Activated CD4-positive, alpha-beta T cell treated with anti-CD3 and anti-CD28 coated beads for 1 hour (primary cell): Measurements from ENCODE around the gene KATNIP.
A peak's percentile ranks its signal among the peaks of the same experiment; 100 is the strongest.

ENCODE experiments used
- DNase-seq: peaks from one replicate; pipeline ENCODE4 v3.0.0-alpha.2; 2020

KATNIP gene

GRCh38 chr16:27549746-27550581, at the start of gene KATNIP, which contains the start of gene GTF3C1:
Gene KATNIP (plus strand): TSS chr16:27550144. CDS start chr16:27550171, 27 bp downstream.
Gene GTF3C1 (minus strand): TSS chr16:27549913. CDS start chr16:27549890, 23 bp downstream.
- DNase-seq = peak; percentile 100

DNA sequence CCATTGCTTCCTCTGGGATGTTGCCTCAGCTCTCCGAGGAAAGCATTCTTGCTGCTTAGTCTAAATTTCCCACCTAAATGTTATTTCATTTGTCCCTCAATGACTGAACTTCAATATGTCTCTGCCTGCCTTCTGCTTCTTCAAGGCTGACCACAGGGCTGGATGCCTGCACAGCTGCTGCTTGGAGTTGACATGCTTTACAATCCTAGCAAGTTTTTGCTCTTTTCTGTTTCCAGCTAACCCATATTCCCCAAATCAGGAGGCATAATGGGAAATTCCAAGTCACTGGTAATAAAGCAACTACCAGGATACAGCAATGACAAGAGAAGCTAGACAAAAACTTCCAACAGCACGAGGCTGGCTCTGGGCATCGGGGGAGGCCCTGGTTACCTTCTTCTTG, 49.1 kb upstream of the KATNIP start:
- DNase-seq = no peak

GRCh38 chr16:27503662-27504061, 46.3 kb upstream of the KATNIP start:
- no peak for DNase-seq

DNA sequence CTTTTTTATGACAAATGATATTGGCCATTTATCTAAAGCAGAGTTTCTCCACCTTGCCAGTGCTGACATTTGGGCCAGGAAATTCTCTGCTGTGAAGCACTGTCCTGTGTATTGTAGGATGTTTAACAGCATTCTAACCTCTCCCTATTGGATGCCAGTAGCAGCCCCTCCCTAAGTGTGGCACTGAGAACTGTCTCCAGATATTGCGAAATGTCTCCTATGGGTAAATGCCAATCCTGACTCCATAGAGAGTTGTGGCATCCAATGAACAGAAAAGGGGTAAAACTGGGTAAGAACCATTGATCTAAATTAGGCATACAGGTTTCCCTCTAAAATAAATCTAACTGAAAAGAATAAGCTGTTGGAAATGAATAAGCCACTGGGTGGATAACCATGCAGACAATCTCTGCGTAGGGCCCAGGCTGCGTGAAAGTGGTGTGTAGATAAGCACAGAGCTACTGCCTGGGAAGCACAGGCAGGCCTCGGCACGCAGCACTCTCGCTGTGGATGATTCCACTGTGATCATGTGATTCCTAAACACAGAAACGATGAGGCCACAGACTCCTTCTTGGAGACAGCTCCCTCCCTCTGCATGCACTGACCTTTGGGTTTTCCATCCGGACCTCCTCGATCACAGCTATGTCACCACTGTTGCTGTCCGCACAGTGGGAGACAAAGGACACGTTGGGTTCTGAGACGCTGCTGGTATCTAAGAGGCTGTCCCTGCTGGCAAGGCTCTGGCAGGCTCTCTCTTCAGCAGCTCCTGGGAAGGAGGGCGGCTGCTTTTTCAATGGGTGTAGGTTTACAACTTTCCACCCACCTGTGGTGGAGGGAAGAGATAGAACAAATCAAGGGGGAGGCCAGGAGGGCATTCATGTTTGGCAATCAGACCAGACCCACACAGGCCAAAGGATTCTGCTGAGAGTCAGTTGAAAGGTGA, 44.4 kb upstream of the KATNIP start:
- DNase-seq = no peak

DNA sequence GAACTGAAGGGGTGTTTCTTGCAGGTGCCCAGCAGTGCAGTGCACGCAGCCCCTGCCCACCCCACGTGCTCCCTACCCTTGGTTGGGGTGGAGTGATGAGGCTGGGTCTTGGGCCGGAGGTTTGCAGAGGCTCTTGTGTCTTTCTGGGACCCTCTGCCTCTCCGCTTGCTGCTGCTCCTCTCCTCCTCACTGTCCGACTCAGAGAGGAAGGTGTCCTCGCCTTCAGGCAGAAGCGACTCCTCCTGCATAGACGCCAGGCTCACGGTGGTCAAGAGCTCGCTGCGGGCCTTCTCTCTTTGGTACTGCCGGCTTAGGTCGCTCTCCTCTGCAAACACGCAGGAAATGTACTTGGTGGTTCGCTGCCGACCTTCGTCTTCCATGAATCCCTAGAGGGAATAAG, 43.2 kb upstream of the KATNIP start:
- no peak for DNase-seq

GRCh38 chr16:27508476-27508875, 41.5 kb upstream of the KATNIP start:
- no peak for DNase-seq

DNA sequence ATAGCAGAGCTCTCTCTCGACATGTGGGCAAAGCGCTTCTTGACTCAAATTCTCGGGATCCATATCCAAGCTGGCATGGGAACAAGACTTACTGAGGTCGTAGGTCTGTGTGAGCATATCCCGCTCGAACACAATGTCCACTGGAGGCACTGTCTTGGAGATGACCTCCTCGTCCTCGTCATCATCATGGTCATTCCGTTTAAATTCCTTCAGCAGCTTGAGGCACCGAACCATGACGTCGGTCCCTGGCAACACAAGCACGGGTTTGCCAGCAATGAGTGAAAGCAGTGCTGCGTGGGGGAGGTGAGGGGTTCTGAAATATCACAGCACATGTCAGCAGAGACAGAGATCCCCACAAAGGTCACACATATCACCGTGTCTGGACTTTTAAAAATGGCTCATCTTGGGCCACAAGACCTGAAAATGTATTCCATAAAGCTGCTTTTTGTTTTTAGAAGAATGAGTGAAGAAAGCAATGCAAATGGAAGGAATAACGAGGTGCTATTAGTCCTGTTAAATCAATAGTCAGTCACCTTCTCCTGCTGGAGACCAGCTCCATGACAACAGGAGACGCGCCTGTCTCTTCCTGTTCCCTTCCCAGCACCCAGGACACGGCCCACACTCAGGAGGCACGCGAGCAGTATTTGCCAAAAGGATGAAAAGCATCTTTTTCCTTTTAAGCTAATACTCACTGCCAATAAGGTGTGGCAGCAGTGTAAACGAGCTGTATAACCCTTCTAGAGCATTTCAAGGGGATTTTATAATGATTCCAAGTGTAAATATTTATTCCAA, 38.1 kb upstream of the KATNIP start:
- DNase-seq = no peak

GRCh38 chr16:27514806-27515205, 35.1 kb upstream of the KATNIP start:
- no peak for DNase-seq

- no peak for DNase-seq
Measured at GRCh38 chr16:27515874-27516353, 34.0 kb upstream of the KATNIP start.

DNA sequence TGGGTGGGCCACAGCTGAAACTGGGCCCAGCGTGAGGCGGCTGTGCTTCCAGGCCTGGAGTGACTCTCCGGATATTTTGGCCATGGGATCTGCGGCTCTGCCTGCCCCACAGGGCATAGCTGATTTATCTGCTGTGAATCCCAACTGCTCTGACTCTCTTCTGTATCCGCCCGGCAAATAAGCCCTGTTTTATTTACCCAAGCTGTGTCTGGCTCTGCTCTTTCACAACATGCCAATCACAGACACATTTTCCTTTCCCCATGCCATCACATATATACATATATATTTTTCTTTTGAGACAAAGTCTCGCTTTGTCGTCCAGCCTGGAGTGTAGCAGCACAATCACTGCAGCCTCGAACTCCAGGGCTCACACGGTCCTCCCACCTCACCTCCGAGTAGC, 33.6 kb upstream of the KATNIP start:
- no peak for DNase-seq

DNA sequence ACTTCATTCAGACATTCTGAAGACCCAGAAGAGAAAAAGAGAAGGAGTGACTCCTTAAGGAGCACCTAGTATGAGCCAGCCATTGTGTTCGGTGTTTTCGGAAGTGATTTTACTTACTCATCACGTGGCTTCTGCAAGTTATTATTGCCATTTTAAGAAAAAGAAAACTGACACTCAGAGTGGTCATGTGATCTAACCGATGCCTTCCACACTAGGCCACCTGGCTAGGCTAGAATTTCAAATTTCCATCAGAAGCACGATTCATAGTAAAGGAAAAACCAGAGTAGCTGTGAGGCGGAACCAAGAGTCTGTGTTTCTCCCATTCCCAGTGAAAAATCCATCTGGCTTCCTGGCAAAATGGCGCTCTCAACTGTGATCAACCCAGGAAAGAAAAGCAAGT, 32.3 kb upstream of the KATNIP start:
- no peak for DNase-seq

DNA sequence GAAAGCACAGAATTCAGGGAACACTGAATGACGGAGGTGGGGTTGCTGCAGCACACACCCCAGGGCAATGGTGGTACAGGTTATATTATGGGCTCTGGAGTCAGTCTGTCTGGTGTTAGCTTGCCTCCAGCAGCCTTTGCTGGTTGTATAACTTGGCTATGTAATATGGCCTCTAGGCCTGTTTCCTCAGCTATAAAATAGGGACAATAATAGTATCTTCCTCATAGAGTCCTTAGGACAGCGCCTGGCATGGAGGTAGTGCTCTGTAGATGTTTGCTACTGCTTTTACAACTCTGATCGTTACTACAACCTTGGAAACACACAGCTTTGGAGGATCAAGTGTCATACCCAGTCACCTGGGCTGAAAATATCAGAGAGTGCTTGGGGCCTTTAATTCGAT, 31.7 kb upstream of the KATNIP start:
- DNase-seq = no peak

GRCh38 chr16:27520982-27521673, 28.8 kb upstream of the KATNIP start:
- DNase-seq = no peak

DNA sequence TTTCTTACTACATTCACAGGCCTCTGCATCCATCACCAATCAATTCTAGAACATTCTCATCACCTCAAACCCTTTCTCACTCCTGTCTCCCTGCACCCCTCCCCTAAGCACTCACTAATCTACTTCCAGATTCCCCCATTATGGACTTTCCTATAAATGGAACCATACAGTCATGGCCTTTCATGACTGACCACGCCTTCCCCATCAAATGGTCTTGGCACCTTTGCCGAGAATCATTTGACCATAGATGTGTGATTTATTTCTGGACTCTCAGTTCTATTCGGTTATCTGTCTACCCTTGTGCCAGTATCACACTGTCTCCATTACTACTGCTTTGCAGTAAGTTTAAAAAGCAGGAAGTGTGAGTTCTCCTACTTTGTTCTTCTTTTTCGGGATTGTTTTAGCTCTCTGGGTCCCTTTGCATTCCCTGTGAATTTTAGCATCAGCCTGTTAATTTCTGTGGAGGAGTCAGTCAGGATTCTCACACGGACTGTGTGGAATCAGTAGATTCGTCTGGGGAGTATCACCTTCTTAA, 27.7 kb upstream of the KATNIP start:
- DNase-seq = no peak

GRCh38 chr16:27526180-27526579, 23.8 kb upstream of the KATNIP start:
- no peak for DNase-seq

- DNase-seq = no peak
Measured at GRCh38 chr16:27528294-27528693, 21.6 kb upstream of the KATNIP start.

DNA sequence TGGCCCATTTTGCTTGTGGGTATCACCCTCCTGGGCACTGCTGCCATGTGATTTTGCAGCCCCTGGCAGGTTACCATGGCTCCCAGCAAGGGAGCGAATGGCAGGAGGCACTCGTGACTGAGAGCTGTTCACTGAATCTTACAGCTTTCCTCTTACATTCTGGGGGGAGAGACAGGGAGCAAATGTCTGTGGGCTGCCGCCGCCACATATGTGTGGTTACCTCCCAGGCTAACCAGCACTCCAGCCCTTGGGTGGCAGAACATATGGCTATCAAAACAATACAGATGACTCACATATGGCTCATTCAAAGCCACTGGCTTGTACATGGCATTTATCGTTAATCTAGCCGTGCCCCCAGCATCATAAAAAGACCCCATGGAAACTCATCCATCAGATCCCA, 20.0 kb upstream of the KATNIP start:
- no peak for DNase-seq

DNA sequence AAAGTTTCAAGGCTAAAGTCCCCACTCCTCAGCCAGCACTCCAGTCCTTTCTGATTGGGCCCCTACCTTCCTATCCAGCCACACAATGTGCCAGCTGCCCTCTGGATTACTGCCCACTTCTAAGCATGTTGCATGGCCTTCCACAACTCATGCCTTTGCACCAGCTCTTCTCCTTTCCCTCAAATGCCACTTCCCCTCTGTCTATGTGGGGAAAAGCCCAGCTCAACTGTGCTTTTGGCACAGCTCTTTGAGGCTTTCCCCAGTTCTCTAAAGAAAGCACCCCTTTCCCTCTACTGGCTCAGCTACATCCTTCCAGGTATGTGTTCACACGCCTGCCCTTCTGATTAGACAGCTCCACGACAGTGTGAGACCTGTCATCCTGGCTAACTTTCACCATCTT, 18.8 kb upstream of the KATNIP start:
- no peak for DNase-seq

GRCh38 chr16:27531826-27532800, 17.8 kb upstream of the KATNIP start:
- no peak for DNase-seq

DNA sequence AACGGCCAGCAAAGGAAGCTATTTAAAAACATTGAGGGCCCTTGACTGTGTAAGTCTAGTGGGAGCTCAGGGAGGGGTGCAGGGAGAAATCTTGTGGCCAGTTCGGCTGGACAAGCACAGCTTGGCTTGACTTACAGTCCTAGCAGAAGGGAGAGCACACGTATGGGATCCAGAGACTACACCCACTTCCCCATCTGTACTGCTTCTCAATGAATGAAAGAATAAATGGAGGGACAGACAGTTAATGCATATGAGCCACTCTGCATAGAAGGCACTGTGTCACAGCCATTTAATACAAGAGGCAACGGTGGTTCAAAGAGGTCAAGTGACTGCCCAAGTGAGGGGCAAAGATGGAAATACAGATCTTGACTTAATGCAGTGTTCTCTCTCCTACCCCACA, 15.7 kb upstream of the KATNIP start:
- no peak for DNase-seq

GRCh38 chr16:27538528-27538927, 11.4 kb upstream of the KATNIP start:
- DNase-seq = no peak
